Measurements from ENCODE around the gene NINJ1. TPM values are rescaled to one million over a fixed set of nuclear protein-coding genes. Genes with fewer than 3 reads are reported as not detected.

NINJ1 gene
- total RNA-seq, 1 experiment from 2014 or later: 26.7 TPM

- Histone ChIP-seq H3K36me3 (ENCODE audit: control insufficient read depth, insufficient read depth, low read length) (no peaks in the 10 kb centered on the region), H3K9me3 (ENCODE audit: control insufficient read depth, insufficient read depth, low read depth, low read length) (no peaks in the 10 kb centered on the region), H3K27ac (ENCODE audit: low read length) (no peak overlapping the region), H3K27me3 (ENCODE audit: control insufficient read depth, insufficient read depth, low read length) (no peaks in the 10 kb centered on the region), H3K4me3 (ENCODE audit: low read depth in 2 of 2, low read length in 2 of 2) (no peak overlapping the region), H3K4me1 (ENCODE audit: control insufficient read depth, insufficient read depth, low read length) (no peaks in the 10 kb centered on the region)
- TF ChIP-seq REST (IDR thresholded peaks at IDR 0.05; ENCODE audit: insufficient read depth in 1 of 2, low read depth in 2 of 2, low read length in 1 of 2) (no peak), CTCF (IDR thresholded peaks at IDR 0.05) (no peak), TCF7L2 (IDR thresholded peaks at IDR 0.05; ENCODE audit: low read depth, low read length) (no peak), POLR2AphosphoS5 (IDR thresholded peaks at IDR 0.05; ENCODE audit: low read depth, low read length) (no peak), SIN3A (IDR thresholded peaks at IDR 0.05; ENCODE audit: borderline replicate concordance, insufficient read depth, low read depth, low read length) (no peak)
- ChIA-PET CTCF (no interaction called here), POLR2A (no interaction called here)
- DNase-seq (ENCODE audit: low read depth, low spot score) (no peak), ATAC-seq (no peak)
- in situ Hi-C loops (cut with HindIII; ENCODE audit: low pct_unique_long_range_greater_than_20kb, low sequenced_read_pairs): no loop called here
- no TSS peak for BruUV-seq (replicated peaks)
- intact Hi-C loops (cut with micrococcal nuclease; ENCODE audit: unreplicated experiment): no loop called here
Observed at GRCh38 chr9:93171261-93171990, 37.4 kb upstream of the NINJ1 start.

GRCh38 chr9:93170571-93170970 is 36.5 kb upstream of the NINJ1 start:
- DNase-seq (ENCODE audit: low read depth, low spot score) (no peak), ATAC-seq (no peak)
- no peaks in the 10 kb centered on the region for H3K9me3 ChIP-seq (ENCODE audit: control insufficient read depth, insufficient read depth, low read depth, low read length)
- ChIA-PET CTCF (no interaction called here), POLR2A (no interaction called here)
- in situ Hi-C loops (cut with HindIII; ENCODE audit: low pct_unique_long_range_greater_than_20kb, low sequenced_read_pairs): no loop called here
- TF ChIP-seq SIN3A (IDR thresholded peaks at IDR 0.05; ENCODE audit: borderline replicate concordance, insufficient read depth, low read depth, low read length): no peak
- TF ChIP-seq REST (IDR thresholded peaks at IDR 0.05; ENCODE audit: insufficient read depth in 1 of 2, low read depth in 2 of 2, low read length in 1 of 2): no peak
- TF ChIP-seq POLR2AphosphoS5 (IDR thresholded peaks at IDR 0.05; ENCODE audit: low read depth, low read length): no peak
- TF ChIP-seq TCF7L2 (IDR thresholded peaks at IDR 0.05; ENCODE audit: low read depth, low read length): no peak
- TF ChIP-seq CTCF (IDR thresholded peaks at IDR 0.05): no peak
- H3K4me1 ChIP-seq (ENCODE audit: control insufficient read depth, insufficient read depth, low read length): no peaks in the 10 kb centered on the region
- no peaks in the 10 kb centered on the region for H3K36me3 ChIP-seq (ENCODE audit: control insufficient read depth, insufficient read depth, low read length)
- no peaks in the 10 kb centered on the region for H3K27me3 ChIP-seq (ENCODE audit: control insufficient read depth, insufficient read depth, low read length)
- no peak overlapping the region for H3K27ac ChIP-seq (ENCODE audit: low read length)
- no peak overlapping the region for H3K4me3 ChIP-seq (ENCODE audit: low read depth in 2 of 2, low read length in 2 of 2)
- BruUV-seq (replicated peaks): no TSS peak
- intact Hi-C loops (cut with micrococcal nuclease; ENCODE audit: unreplicated experiment): no loop called here
